ENCODE results near the gene TRIM32. TPM values are rescaled to one million over a fixed set of nuclear protein-coding genes. Genes with fewer than 3 reads are reported as not detected.

TRIM32 gene
- polyA plus RNA-seq, 1 donor (not counting 4 experiments of a cell fraction or from before 2014, with no cell fraction given), result 21.3 TPM

- dilution Hi-C loops (cut with MboI; ENCODE audit: extremely low pct_ligation_motif_present, low sequenced_read_pairs), result no loop called here
- FAIRE-seq, result no peak
- no peaks in the 10 kb centered on the region for H3K9me3 ChIP-seq (ENCODE audit: control insufficient read depth, low read depth, low read length)
Observed at GRCh38 chr9:116647515-116647809, 39.6 kb upstream of the TRIM32 start.

GRCh38 chr9:116653348-116654058 is 33.6 kb upstream of the TRIM32 start:
- H4K20me1 ChIP-seq (ENCODE audit: control insufficient read depth, extremely low read depth, insufficient read depth, low read length), result no peaks in the 10 kb centered on the region
- H3K4me2 ChIP-seq (ENCODE audit: control insufficient read depth, extremely low read depth, insufficient read depth, low read depth, low read length), result no peak overlapping the region
- H3K9me1 ChIP-seq (ENCODE audit: control insufficient read depth, extremely low read depth, insufficient read depth, low read length), result no peaks in the 10 kb centered on the region
- no peaks in the 10 kb centered on the region for H3K4me1 ChIP-seq (ENCODE audit: control insufficient read depth, extremely low read depth, insufficient read depth, low read length)
- H3K9me3 ChIP-seq (ENCODE audit: control insufficient read depth, low read depth, low read length), result no peaks in the 10 kb centered on the region
- no peaks in the 10 kb centered on the region for H3K36me3 ChIP-seq (ENCODE audit: control insufficient read depth in 2 of 2, extremely low read depth in 1 of 2, insufficient read depth in 2 of 2, low read length in 2 of 2)
- dilution Hi-C loops (cut with MboI; ENCODE audit: extremely low pct_ligation_motif_present, low sequenced_read_pairs), result no loop called here
- H3K79me2 ChIP-seq (ENCODE audit: control insufficient read depth, insufficient read depth, low read length), result no peaks in the 10 kb centered on the region
- peak overlapping the region; percentile 1 for H2AFZ ChIP-seq (ENCODE audit: control insufficient read depth, low read length)
- H3K9ac ChIP-seq (ENCODE audit: control insufficient read depth, extremely low read depth, insufficient read depth, low read length), result no peak overlapping the region
- no peak for DNase-seq (ENCODE audit: low read depth, low spot score)
- peak; percentile 84 for FAIRE-seq
- no peak overlapping the region for H3K27ac ChIP-seq (ENCODE audit: control insufficient read depth, insufficient read depth, low read length)
- H3K27me3 ChIP-seq (ENCODE audit: control insufficient read depth, extremely low read depth, insufficient read depth, low read length), result no peaks in the 10 kb centered on the region
- no peak for TF ChIP-seq CTCF (optimal IDR thresholded peaks at IDR 0.05 in 1 of 3, IDR thresholded peaks at IDR 0.05 in 1 of 3, conservative IDR thresholded peaks at IDR 0.05 in 1 of 3; ENCODE audit: extremely low read depth in 1 of 3, insufficient read depth in 2 of 3, low read length in 3 of 3)
- no peak overlapping the region for H3K4me3 ChIP-seq (ENCODE audit: control insufficient read depth in 2 of 3, extremely low read depth in 1 of 3, insufficient read depth in 2 of 3, low read depth in 1 of 3, low read length in 3 of 3)

More at GRCh38 chr9:116647515-116647809, 39.6 kb upstream of the TRIM32 start:
- Histone ChIP-seq H3K4me3 (ENCODE audit: control insufficient read depth in 2 of 3, extremely low read depth in 1 of 3, insufficient read depth in 2 of 3, low read depth in 1 of 3, low read length in 3 of 3) (no peak overlapping the region), H3K9ac (ENCODE audit: control insufficient read depth, extremely low read depth, insufficient read depth, low read length) (no peak overlapping the region), H3K9me1 (ENCODE audit: control insufficient read depth, extremely low read depth, insufficient read depth, low read length) (no peaks in the 10 kb centered on the region), H2AFZ (ENCODE audit: control insufficient read depth, low read length) (no peak overlapping the region), H3K79me2 (ENCODE audit: control insufficient read depth, insufficient read depth, low read length) (no peaks in the 10 kb centered on the region), H3K27me3 (ENCODE audit: control insufficient read depth, extremely low read depth, insufficient read depth, low read length) (no peaks in the 10 kb centered on the region), H4K20me1 (ENCODE audit: control insufficient read depth, extremely low read depth, insufficient read depth, low read length) (no peaks in the 10 kb centered on the region), H3K27ac (ENCODE audit: control insufficient read depth, insufficient read depth, low read length) (no peak overlapping the region), H3K4me1 (ENCODE audit: control insufficient read depth, extremely low read depth, insufficient read depth, low read length) (no peaks in the 10 kb centered on the region), H3K4me2 (ENCODE audit: control insufficient read depth, extremely low read depth, insufficient read depth, low read depth, low read length) (no peak overlapping the region), H3K36me3 (ENCODE audit: control insufficient read depth in 2 of 2, extremely low read depth in 1 of 2, insufficient read depth in 2 of 2, low read length in 2 of 2) (no peaks in the 10 kb centered on the region)
- DNase-seq (ENCODE audit: low read depth, low spot score), result no peak
- TF ChIP-seq CTCF (optimal IDR thresholded peaks at IDR 0.05 in 1 of 3, IDR thresholded peaks at IDR 0.05 in 1 of 3, conservative IDR thresholded peaks at IDR 0.05 in 1 of 3; ENCODE audit: extremely low read depth in 1 of 3, insufficient read depth in 2 of 3, low read length in 3 of 3) (no peak), EZH2 (IDR thresholded peaks at IDR 0.05; ENCODE audit: low read length) (no peak)

All from keratinocyte (primary cell).